DND-41 (cell line): ENCODE measurements around the gene BAZ1A.

Experiments used
- CTCF ChIP-seq: IDR thresholded peaks from 2 replicates; pipeline ENCODE4 v1.5.1; 2012; ENCODE audit warnings: borderline replicate concordance, low read length, moderate library complexity, mild to moderate bottlenecking; ENCODE audit not compliant: poor library complexity, severe bottlenecking; ENCODE audit errors: extremely low read depth
- EZH2 ChIP-seq: IDR thresholded peaks from 3 replicates; pipeline ENCODE4 v1.6.1; 2012; ENCODE audit warnings: borderline replicate concordance, low read depth, mild to moderate bottlenecking, moderate library complexity, low read length, inconsistent platforms; ENCODE audit not compliant: severe bottlenecking

- TF ChIP-seq CTCF: no peak
- TF ChIP-seq EZH2: no peak
These were observed 124.5 kb downstream of the BAZ1A start for GRCh38 chr14:34750670-34751069.
